ENCODE measurements around the gene RTKN.
"Not testable (repeated sequence)": the region's sequence is repeated elsewhere in the genome, so short reads cannot be mapped to it uniquely, and the experiment has no call there.

RTKN gene

GRCh38 chr2:74461187-74462053, 19.7 kb upstream of the RTKN start:
- in situ Hi-C loops (cut with MboI; ENCODE audit: low sequenced_read_pairs) = no loop called here

- in situ Hi-C loops (cut with MboI; ENCODE audit: low sequenced_read_pairs) = not testable (repeated sequence)
These were observed 18.4 kb upstream of the RTKN start for GRCh38 chr2:74460187-74460586.

GRCh38 chr2:74459503-74460118, 17.9 kb upstream of the RTKN start:
- in situ Hi-C loops (cut with MboI; ENCODE audit: low sequenced_read_pairs) = not testable (repeated sequence)

GRCh38 chr2:74458938-74459363, 17.2 kb upstream of the RTKN start:
- in situ Hi-C loops (cut with MboI; ENCODE audit: low sequenced_read_pairs) = no loop called here

- in situ Hi-C loops (cut with MboI; ENCODE audit: low sequenced_read_pairs) = no loop called here
These were observed 16.6 kb upstream of the RTKN start, which contains the start of gene WBP1 for GRCh38 chr2:74458132-74458937. Gene WBP1, plus strand, starts transcription at chr2:74458438. Its CDS starts 165 bp downstream, at chr2:74458603.

- in situ Hi-C loops (cut with MboI; ENCODE audit: low sequenced_read_pairs) = no loop called here
These were observed 15.9 kb upstream of the RTKN start for GRCh38 chr2:74457549-74458131.

GRCh38 chr2:74457129-74457548, 15.4 kb upstream of the RTKN start:
- in situ Hi-C loops (cut with MboI; ENCODE audit: low sequenced_read_pairs) = no loop called here

- in situ Hi-C loops (cut with MboI; ENCODE audit: low sequenced_read_pairs) = no loop called here
These were observed 13.1 kb upstream of the RTKN start, which contains the start of gene INO80B for GRCh38 chr2:74454654-74455511. Gene INO80B, plus strand, starts transcription at chr2:74455087. Its CDS starts 30 bp downstream, at chr2:74455117.

GRCh38 chr2:74450570-74451190, 8.9 kb upstream of the RTKN start:
- in situ Hi-C loops (cut with MboI; ENCODE audit: low sequenced_read_pairs) = no loop called here

- in situ Hi-C loops (cut with MboI; ENCODE audit: low sequenced_read_pairs) = no loop called here
These were observed 7.0 kb upstream of the RTKN start for GRCh38 chr2:74448771-74449170.

GRCh38 chr2:74447230-74447999, 5.7 kb upstream of the RTKN start:
- in situ Hi-C loops (cut with MboI; ENCODE audit: low sequenced_read_pairs) = no loop called here

GRCh38 chr2:74444498-74445318, 3.0 kb upstream of the RTKN start:
- in situ Hi-C loops (cut with MboI; ENCODE audit: low sequenced_read_pairs) = no loop called here

- in situ Hi-C loops (cut with MboI; ENCODE audit: low sequenced_read_pairs) = not testable (repeated sequence)
These were observed 953 bp upstream of the RTKN start for GRCh38 chr2:74442483-74443297.

- in situ Hi-C loops (cut with MboI; ENCODE audit: low sequenced_read_pairs) = no loop called here
These were observed 507 bp downstream of the RTKN start for GRCh38 chr2:74441170-74441689.

- in situ Hi-C loops (cut with MboI; ENCODE audit: low sequenced_read_pairs) = no loop called here
These were observed 1.2 kb downstream of the RTKN start for GRCh38 chr2:74440378-74441169.

GRCh38 chr2:74439803-74440377, 1.8 kb downstream of the RTKN start:
- in situ Hi-C loops (cut with MboI; ENCODE audit: low sequenced_read_pairs) = no loop called here

Data from HL-60/S4 treated with retinoic acid at 250 ng/mL for 4 days and 3 days (cell line).